Stomach smooth muscle (tissue), 2 donors: Measurements from ENCODE around the gene GPR176.
"Not testable (repeated sequence)": the region's sequence is repeated elsewhere in the genome, so short reads cannot be mapped to it uniquely, and the experiment has no call there.

Source experiments
- H3K27ac ChIP-seq: one replicate; pipeline ENCODE4 v1.7.0; 2013; ENCODE audit warnings: mild to moderate bottlenecking, low read length, inconsistent platforms
- H3K27me3 ChIP-seq, 2 donors: one replicate each; pipeline ENCODE4 v1.7.0; 2013; ENCODE audit warnings: low read length in 2 of 2; ENCODE audit not compliant: insufficient read depth in 2 of 2, control insufficient read depth in 1 of 2
- H3K36me3 ChIP-seq, 2 donors: one replicate each; pipeline ENCODE4 v1.7.0; 2013; ENCODE audit warnings: low read length in 2 of 2; ENCODE audit not compliant: control insufficient read depth in 2 of 2, insufficient read depth in 2 of 2
- H3K4me1 ChIP-seq: one replicate; pipeline ENCODE4 v1.7.0; 2013; ENCODE audit warnings: low read length; ENCODE audit not compliant: control insufficient read depth, insufficient read depth
- H3K4me3 ChIP-seq, 2 donors: one replicate each; pipeline ENCODE4 v1.7.0; 2013; ENCODE audit warnings: low read length in 2 of 2
- H3K9ac ChIP-seq, 2 donors: one replicate each; pipeline ENCODE4 v1.7.0; 2013; ENCODE audit warnings: low read length in 2 of 2, mild to moderate bottlenecking in 1 of 2
- H3K9me3 ChIP-seq, 2 donors: one replicate each; pipeline ENCODE4 v1.7.0; 2013; ENCODE audit warnings: low read length in 2 of 2; ENCODE audit not compliant: control insufficient read depth in 2 of 2
- donor health status: healthy.
- donor health status: Pancreatic carcinoma.

Gene GPR176

GRCh38 chr15:39814489-39814888 lies 105.6 kb downstream of the GPR176 start:
- Histone ChIP-seq H3K4me1 (no peaks in the 10 kb centered on the region), H3K27ac (no peak overlapping the region), H3K27me3 (no peaks in the 10 kb centered on the region), H3K4me3 (no peak overlapping the region), H3K9ac (no peak overlapping the region), H3K36me3 (no peaks in the 10 kb centered on the region), H3K9me3 (no peaks in the 10 kb centered on the region)

- not testable (repeated sequence) for H3K4me3 ChIP-seq, H3K4me1 ChIP-seq, H3K36me3 ChIP-seq, H3K9me3 ChIP-seq, H3K27me3 ChIP-seq, H3K27ac ChIP-seq, H3K9ac ChIP-seq
These were observed 107.4 kb downstream of the GPR176 start for GRCh38 chr15:39812651-39813050.

GRCh38 chr15:39808909-39809308 lies 111.2 kb downstream of the GPR176 start:
- no peak overlapping the region for H3K27ac ChIP-seq
- no peaks in the 10 kb centered on the region for H3K36me3 ChIP-seq
- no peaks in the 10 kb centered on the region for H3K4me1 ChIP-seq
- H3K4me3 ChIP-seq = no peak overlapping the region
- H3K9me3 ChIP-seq = no peaks in the 10 kb centered on the region
- no peak overlapping the region for H3K9ac ChIP-seq
- no peaks in the 10 kb centered on the region for H3K27me3 ChIP-seq

- H3K4me1 ChIP-seq = no peaks in the 10 kb centered on the region
- H3K27ac ChIP-seq = no peak overlapping the region
- H3K4me3 ChIP-seq = no peak overlapping the region
- H3K27me3 ChIP-seq = no peaks in the 10 kb centered on the region
- H3K9ac ChIP-seq = no peak overlapping the region
- no peaks in the 10 kb centered on the region for H3K9me3 ChIP-seq
- no peaks in the 10 kb centered on the region for H3K36me3 ChIP-seq
These were observed 112.3 kb downstream of the GPR176 start for GRCh38 chr15:39807791-39808190.

- Histone ChIP-seq H3K9me3 (no peaks in the 10 kb centered on the region), H3K27me3 (no peaks in the 10 kb centered on the region), H3K9ac (no peak overlapping the region), H3K4me3 (no peak overlapping the region), H3K27ac (no peak overlapping the region), H3K36me3 (no peaks in the 10 kb centered on the region), H3K4me1 (peaks cover 3% of the 10 kb centered on the region)
These were observed 116.0 kb downstream of the GPR176 start for GRCh38 chr15:39804026-39804425.

GRCh38 chr15:39803016-39803415 lies 117.0 kb downstream of the GPR176 start:
- Histone ChIP-seq H3K9me3 (no peaks in the 10 kb centered on the region), H3K9ac (no peak overlapping the region), H3K27me3 (peaks cover 0 to 5% of the 10 kb centered on the region in 2 donors)

GRCh38 chr15:39801641-39802309 lies 118.3 kb downstream of the GPR176 start:
- H3K9ac ChIP-seq = no peak overlapping the region
- no peaks in the 10 kb centered on the region for H3K36me3 ChIP-seq
- H3K27me3 ChIP-seq = peaks cover 0 to 6% of the 10 kb centered on the region in 2 donors
- peaks cover 3% of the 10 kb centered on the region for H3K4me1 ChIP-seq
- no peak overlapping the region for H3K4me3 ChIP-seq
- no peaks in the 10 kb centered on the region for H3K9me3 ChIP-seq
- H3K27ac ChIP-seq = no peak overlapping the region

More at GRCh38 chr15:39803016-39803415, 117.0 kb downstream of the GPR176 start:
- Histone ChIP-seq H3K36me3 (no peaks in the 10 kb centered on the region), H3K4me1 (peaks cover 3% of the 10 kb centered on the region), H3K4me3 (no peak overlapping the region), H3K27ac (no peak overlapping the region)

- Histone ChIP-seq H3K27ac (no peak overlapping the region), H3K9me3 (no peaks in the 10 kb centered on the region), H3K4me3 (no peak overlapping the region), H3K9ac (no peak overlapping the region), H3K4me1 (peaks cover 3% of the 10 kb centered on the region), H3K36me3 (no peaks in the 10 kb centered on the region), H3K27me3 (peaks cover 0 to 6% of the 10 kb centered on the region in 2 donors)
These were observed 120.5 kb downstream of the GPR176 start for GRCh38 chr15:39799552-39800011.

- Histone ChIP-seq H3K36me3 (no peaks in the 10 kb centered on the region), H3K9ac (no peak overlapping the region), H3K9me3 (no peaks in the 10 kb centered on the region), H3K27ac (no peak overlapping the region), H3K27me3 (peaks cover 0 to 6% of the 10 kb centered on the region in 2 donors), H3K4me1 (peaks cover 3% of the 10 kb centered on the region), H3K4me3 (no peak overlapping the region)
These were observed 121.7 kb downstream of the GPR176 start for GRCh38 chr15:39798382-39798781.

- no peak overlapping the region for H3K27ac ChIP-seq
- H3K4me1 ChIP-seq = peaks cover 3% of the 10 kb centered on the region
- H3K9ac ChIP-seq = no peak overlapping the region
- H3K36me3 ChIP-seq = no peaks in the 10 kb centered on the region
- peaks cover 0 to 6% of the 10 kb centered on the region in 2 donors for H3K27me3 ChIP-seq
- H3K9me3 ChIP-seq = no peaks in the 10 kb centered on the region
- no peak overlapping the region for H3K4me3 ChIP-seq
These were observed 122.7 kb downstream of the GPR176 start for GRCh38 chr15:39797407-39797806.

GRCh38 chr15:39796601-39797000 lies 123.5 kb downstream of the GPR176 start:
- Histone ChIP-seq H3K9me3 (no peaks in the 10 kb centered on the region), H3K4me1 (peaks cover 3% of the 10 kb centered on the region), H3K27me3 (peaks cover 0 to 6% of the 10 kb centered on the region in 2 donors), H3K9ac (no peak overlapping the region), H3K27ac (no peak overlapping the region), H3K36me3 (no peaks in the 10 kb centered on the region), H3K4me3 (no peak overlapping the region)
